AG09309 (cell line): ENCODE results near the gene KANSL1.
"Not testable (repeated sequence)": the region's sequence is repeated elsewhere in the genome, so short reads cannot be mapped to it uniquely, and the experiment has no call there.

ENCODE experiments used
- DNase-seq: peaks from one replicate; pipeline ENCODE4 v3.0.0-alpha.2; 2010; ENCODE audit warnings: low read depth
- H3K4me3 ChIP-seq: 2 replicates; pipeline ENCODE4 v1.5.1; 2011; ENCODE audit warnings: mild to moderate bottlenecking, low read depth, low read length, moderate library complexity; ENCODE audit not compliant: control insufficient read depth
- CTCF ChIP-seq: IDR thresholded peaks from 2 replicates; pipeline ENCODE4 v1.5.1; 2011; ENCODE audit warnings: mild to moderate bottlenecking, low read depth, low read length, inconsistent platforms; ENCODE audit not compliant: insufficient read depth, control insufficient read depth; ENCODE audit errors: missing control alignments

KANSL1 gene

GRCh38 chr17:46108120-46108519 lies 85.1 kb downstream of the KANSL1 start:
- no peak for DNase-seq
- TF ChIP-seq CTCF, result no peak
- no peak overlapping the region for H3K4me3 ChIP-seq

GRCh38 chr17:46106966-46107644 lies 86.1 kb downstream of the KANSL1 start:
- DNase-seq, result no peak
- TF ChIP-seq CTCF, result no peak
- H3K4me3 ChIP-seq, result no peak overlapping the region

GRCh38 chr17:46102806-46103205 lies 90.4 kb downstream of the KANSL1 start:
- not testable (repeated sequence) for H3K4me3 ChIP-seq, DNase-seq

- not testable (repeated sequence) for DNase-seq, H3K4me3 ChIP-seq
Observed at GRCh38 chr17:46101785-46102617, 91.2 kb downstream of the KANSL1 start.

GRCh38 chr17:46100590-46100989 lies 92.6 kb downstream of the KANSL1 start:
- no peak for TF ChIP-seq CTCF
- DNase-seq, result no peak
- no peak overlapping the region for H3K4me3 ChIP-seq

- no peak for TF ChIP-seq CTCF
- H3K4me3 ChIP-seq, result no peak overlapping the region
- no peak for DNase-seq
Observed at GRCh38 chr17:46099865-46100264, 93.4 kb downstream of the KANSL1 start.

GRCh38 chr17:46097497-46097896 lies 95.7 kb downstream of the KANSL1 start:
- DNase-seq, result no peak
- TF ChIP-seq CTCF, result no peak
- H3K4me3 ChIP-seq, result no peak overlapping the region

- H3K4me3 ChIP-seq, result no peak overlapping the region
- DNase-seq, result no peak
- no peak for TF ChIP-seq CTCF
Observed at GRCh38 chr17:46092991-46093390, 100.2 kb downstream of the KANSL1 start.
